Measurements from ENCODE around the gene CITED4. TPM values are rescaled to one million over a fixed set of nuclear protein-coding genes. Genes with fewer than 3 reads are reported as not detected.

CITED4 gene
- total and polyA plus RNA-seq, 2 donors (not counting 1 experiment from before 2014, with no cell fraction given), result 0.20 to 1.7 TPM

GRCh38 chr1:40851643-40852042, 10.5 kb downstream of the CITED4 start:
- Histone ChIP-seq H3K36me3 (ENCODE audit: control insufficient read depth, insufficient read depth, low read length) (no peaks in the 10 kb centered on the region), H4K20me1 (ENCODE audit: control insufficient read depth, extremely low read depth, insufficient read depth, low read length) (no peaks in the 10 kb centered on the region), H3K9me3 (ENCODE audit: control insufficient read depth, insufficient read depth, low read depth, low read length) (no peaks in the 10 kb centered on the region), H3K4me1 (ENCODE audit: control insufficient read depth, extremely low read depth, insufficient read depth, low read length) (no peaks in the 10 kb centered on the region), H3K79me2 (ENCODE audit: control insufficient read depth, insufficient read depth, low read length) (no peaks in the 10 kb centered on the region), H3K27ac (ENCODE audit: insufficient read depth, low read length) (no peak overlapping the region), H3K4me3 (replicated peaks in 1 of 4; ENCODE audit: control extremely low read depth in 1 of 4, insufficient read depth in 1 of 4, low read depth in 3 of 4, low read length in 4 of 4) (no peak overlapping the region), H3K4me2 (ENCODE audit: extremely low read depth, insufficient read depth, low read length) (no peak overlapping the region), H3K27me3 (ENCODE audit: control insufficient read depth, insufficient read depth, low read length) (no peaks in the 10 kb centered on the region), H2AFZ (ENCODE audit: low read length) (no peak overlapping the region), H3K9ac (ENCODE audit: insufficient read depth, low read length) (no peak overlapping the region)
- DNase-seq (ENCODE audit: low read depth in 2 of 2), result no peak
- no peak for TF ChIP-seq EZH2 (IDR thresholded peaks at IDR 0.05; ENCODE audit: low read length, missing control alignments)
- TF ChIP-seq CTCF (conservative IDR thresholded peaks at IDR 0.05 in 1 of 2, IDR thresholded peaks at IDR 0.05 in 1 of 2; ENCODE audit: low read depth in 1 of 2, low read length in 2 of 2), result no peak

DNA sequence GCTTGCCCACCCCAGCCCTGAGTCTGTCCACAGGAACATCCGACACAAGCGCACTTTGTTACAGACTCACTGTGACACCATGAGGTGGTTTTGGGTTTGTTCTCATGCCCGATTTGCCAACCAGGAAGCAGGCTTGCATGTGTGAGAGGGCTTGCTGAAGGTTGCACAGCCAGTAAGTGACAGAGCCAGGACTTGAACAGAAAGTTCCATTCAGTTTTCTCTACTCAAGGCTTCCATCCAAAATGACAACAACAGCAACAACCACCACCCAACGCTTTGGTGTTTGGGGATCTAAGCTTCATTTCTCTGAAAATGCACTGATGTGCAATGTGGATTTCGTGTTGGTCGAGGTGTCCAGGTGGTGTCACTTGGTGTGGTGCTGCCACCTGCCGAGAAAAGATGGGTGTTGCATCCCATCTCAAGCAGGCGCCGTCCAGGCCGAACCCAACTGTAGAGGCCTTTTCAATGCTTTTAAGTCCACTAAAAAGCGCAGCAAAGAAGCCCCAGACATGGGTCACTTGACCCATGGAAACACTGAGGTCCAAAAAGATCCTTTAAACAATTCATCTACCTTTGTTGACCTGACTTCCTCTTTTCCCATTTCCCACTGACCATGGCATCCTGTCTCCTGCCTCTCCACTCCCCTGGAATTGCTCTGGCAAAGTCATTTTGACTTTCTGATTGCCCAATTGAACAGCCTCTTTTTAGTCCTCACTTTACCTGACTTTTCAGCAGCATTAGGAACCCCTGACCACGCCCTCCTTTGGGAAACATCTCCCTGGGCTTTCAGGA, 12.2 kb downstream of the CITED4 start:
- Histone ChIP-seq H2AFZ (ENCODE audit: low read length) (no peak overlapping the region), H3K79me2 (ENCODE audit: control insufficient read depth, insufficient read depth, low read length) (no peaks in the 10 kb centered on the region), H3K4me1 (ENCODE audit: control insufficient read depth, extremely low read depth, insufficient read depth, low read length) (no peaks in the 10 kb centered on the region), H3K9me3 (ENCODE audit: control insufficient read depth, insufficient read depth, low read depth, low read length) (no peaks in the 10 kb centered on the region), H3K27me3 (ENCODE audit: control insufficient read depth, insufficient read depth, low read length) (no peaks in the 10 kb centered on the region), H3K36me3 (ENCODE audit: control insufficient read depth, insufficient read depth, low read length) (no peaks in the 10 kb centered on the region), H3K4me2 (ENCODE audit: extremely low read depth, insufficient read depth, low read length) (no peak overlapping the region), H3K27ac (ENCODE audit: insufficient read depth, low read length) (no peak overlapping the region), H3K4me3 (replicated peaks in 1 of 4; ENCODE audit: control extremely low read depth in 1 of 4, insufficient read depth in 1 of 4, low read depth in 3 of 4, low read length in 4 of 4) (no peak overlapping the region), H3K9ac (ENCODE audit: insufficient read depth, low read length) (no peak overlapping the region), H4K20me1 (ENCODE audit: control insufficient read depth, extremely low read depth, insufficient read depth, low read length) (no peaks in the 10 kb centered on the region)
- TF ChIP-seq EZH2 (IDR thresholded peaks at IDR 0.05; ENCODE audit: low read length, missing control alignments), result no peak
- TF ChIP-seq CTCF (conservative IDR thresholded peaks at IDR 0.05 in 1 of 2, IDR thresholded peaks at IDR 0.05 in 1 of 2; ENCODE audit: low read depth in 1 of 2, low read length in 2 of 2), result peak; percentile 83 to 87
- peak; percentile 40 to 61 for DNase-seq (ENCODE audit: low read depth in 2 of 2)

- H3K4me3 ChIP-seq (replicated peaks in 1 of 4; ENCODE audit: control extremely low read depth in 1 of 4, insufficient read depth in 1 of 4, low read depth in 3 of 4, low read length in 4 of 4), result no peak overlapping the region
- no peak overlapping the region for H3K27ac ChIP-seq (ENCODE audit: insufficient read depth, low read length)
- H3K9ac ChIP-seq (ENCODE audit: insufficient read depth, low read length), result no peak overlapping the region
- H3K36me3 ChIP-seq (ENCODE audit: control insufficient read depth, insufficient read depth, low read length), result no peaks in the 10 kb centered on the region
- H2AFZ ChIP-seq (ENCODE audit: low read length), result no peak overlapping the region
- no peaks in the 10 kb centered on the region for H3K27me3 ChIP-seq (ENCODE audit: control insufficient read depth, insufficient read depth, low read length)
- H3K4me2 ChIP-seq (ENCODE audit: extremely low read depth, insufficient read depth, low read length), result no peak overlapping the region
- peak; percentile 97 to 99 for TF ChIP-seq CTCF (conservative IDR thresholded peaks at IDR 0.05 in 1 of 2, IDR thresholded peaks at IDR 0.05 in 1 of 2; ENCODE audit: low read depth in 1 of 2, low read length in 2 of 2)
- TF ChIP-seq EZH2 (IDR thresholded peaks at IDR 0.05; ENCODE audit: low read length, missing control alignments), result no peak
- no peaks in the 10 kb centered on the region for H3K79me2 ChIP-seq (ENCODE audit: control insufficient read depth, insufficient read depth, low read length)
- H3K4me1 ChIP-seq (ENCODE audit: control insufficient read depth, extremely low read depth, insufficient read depth, low read length), result no peaks in the 10 kb centered on the region
- DNase-seq (ENCODE audit: low read depth in 2 of 2), result peak; percentile 50 to 69
- no peaks in the 10 kb centered on the region for H4K20me1 ChIP-seq (ENCODE audit: control insufficient read depth, extremely low read depth, insufficient read depth, low read length)
- no peaks in the 10 kb centered on the region for H3K9me3 ChIP-seq (ENCODE audit: control insufficient read depth, insufficient read depth, low read depth, low read length)
Observed at GRCh38 chr1:40848530-40849189, 13.5 kb downstream of the CITED4 start.

All from fibroblast of lung (primary cell).